A549 (cell line): ENCODE measurements around the gene THEM4. TPM values are rescaled to one million over a fixed set of nuclear protein-coding genes. Genes with fewer than 3 reads are reported as not detected.

ENCODE experiments used
- ATAC-seq, 2 experiments: fragments of 200-7000 bp in 1 of 2; fragments of >200 bp in 1 of 2; cut with Nextera tagmentation in 1 of 2; cut with Tn5 transposase in 1 of 2; 3 replicates each; pipeline versions ENCODE4 v1.8.0 to v1.9.1; 2018 to 2020; ENCODE audit warnings: mild to moderate bottlenecking in 1 of 2, moderate library complexity in 1 of 2
- CTCF ChIA-PET: fragments of 300-600 bp; sonication (Branson Sonifier 250); formaldehyde crosslinking; extraction: SDS; loops from one replicate; lab custom pipeline; 2021; ENCODE audit warnings: antibody characterized with exemption, inconsistent platforms; lab: Yijun Ruan, JAX
- POLR2A ChIA-PET: fragments of 350-600 bp; formaldehyde crosslinking; extraction: SDS; loops from one replicate; lab custom pipeline; 2021; ENCODE audit warnings: antibody characterized with exemption, inconsistent platforms; lab: Yijun Ruan, JAX
- DNase-seq, 2 experiments: peaks; one replicate each; pipeline versions ENCODE4 v3.0.0 to v3.0.0-alpha.2; 2011 to 2016; ENCODE audit warnings: low read depth in 1 of 2, low spot score in 1 of 2
- FAIRE-seq: peaks from 2 replicates; lab custom pipeline; 2011; peaks lifted over from hg19 to GRCh38; lab: Jason Lieb, UNC
- H3K27ac ChIP-seq, 2 experiments: fragments of >200 bp; sonication (Bioruptor Twin); formaldehyde crosslinking; 3 replicates each; pipeline ENCODE4 v1.5.1; 2016 to 2017
- H3K4me1 ChIP-seq: fragments of >200 bp; sonication (Bioruptor Twin); formaldehyde crosslinking; 3 replicates; pipeline ENCODE4 v1.6.1; 2016
- H3K4me2 ChIP-seq: fragments of >200 bp; sonication (Bioruptor Twin); formaldehyde crosslinking; 3 replicates; pipeline ENCODE4 v1.6.1; 2016
- H3K4me3 ChIP-seq: fragments of >200 bp; sonication (Bioruptor Twin); formaldehyde crosslinking; 3 replicates; pipeline ENCODE4 v1.5.1; 2016
- H3K9me3 ChIP-seq: fragments of >200 bp; sonication (Bioruptor Twin); formaldehyde crosslinking; 3 replicates; pipeline ENCODE4 v1.6.1; 2016
- BHLHE40 ChIP-seq: IDR thresholded peaks from 2 replicates; pipeline ENCODE4 v1.6.1; 2012; ENCODE audit warnings: low read depth, low read length, inconsistent platforms
- CEBPB ChIP-seq, 2 experiments: fragments of >200 bp in 1 of 2; sonication (Bioruptor Twin) in 1 of 2; formaldehyde crosslinking in 1 of 2; IDR thresholded peaks; 2 replicates each; pipeline ENCODE4 v1.6.1; 2012 to 2016
- CHD2 ChIP-seq: fragments of 150-350 bp; IDR thresholded peaks from 2 replicates; pipeline ENCODE4 v1.6.1; 2014; ENCODE audit warnings: low read length; ENCODE audit not compliant: partially characterized antibody
- ESRRA ChIP-seq: fragments of 150-350 bp; IDR thresholded peaks from 2 replicates; pipeline ENCODE4 v1.6.1; 2014; ENCODE audit warnings: mild to moderate bottlenecking, low read length, borderline replicate concordance
- FOSL2 ChIP-seq, 2 experiments: fragments of 450-650 bp in 1 of 2; fragments of >200 bp in 1 of 2; sonication (Bioruptor Twin) in 1 of 2; formaldehyde crosslinking; IDR thresholded peaks; 2 replicates each; pipeline versions ENCODE4 v1.5.0 to v1.6.1; 2016 to 2020; ENCODE audit warnings: mild to moderate bottlenecking in 1 of 2, moderate library complexity in 1 of 2
- GATA3 ChIP-seq: IDR thresholded peaks from 2 replicates; pipeline ENCODE4 v1.6.1; 2012; ENCODE audit warnings: borderline replicate concordance
- HOXB5 ChIP-seq: fragments of 250-450 bp; sonication (Bioruptor Pico); IDR thresholded peaks from 2 replicates; pipeline ENCODE4 v1.5.0; 2020; ENCODE audit warnings: mild to moderate bottlenecking, moderate library complexity
- JUN ChIP-seq, 2 experiments: fragments of >200 bp; sonication (Bioruptor Twin); formaldehyde crosslinking; IDR thresholded peaks; 2 replicates in 1 of 2; 3 replicates in 1 of 2; pipeline ENCODE4 v1.6.1; 2016 to 2017
- JUNB ChIP-seq: fragments of >200 bp; sonication (Bioruptor Twin); formaldehyde crosslinking; IDR thresholded peaks from 2 replicates; pipeline ENCODE4 v1.6.1; 2016
- MYC ChIP-seq: IDR thresholded peaks from 2 replicates; pipeline ENCODE4 v1.6.1; 2012; ENCODE audit warnings: mild to moderate bottlenecking, inconsistent platforms, low read length, improper control_type of control experiment, borderline replicate concordance
- POLR2A ChIP-seq: IDR thresholded peaks from 2 replicates; pipeline ENCODE4 v1.6.1; 2012; ENCODE audit warnings: mild to moderate bottlenecking, low read length
- POLR2AphosphoS2 ChIP-seq: conservative IDR thresholded peaks from 2 replicates; pipeline ENCODE4 v1.6.1; 2012; ENCODE audit warnings: low read length, improper control_type of control experiment, inconsistent platforms
- RARB ChIP-seq: fragments of 250-450 bp; sonication (Bioruptor Pico); IDR thresholded peaks from 2 replicates; pipeline ENCODE4 v1.8.0; 2021; ENCODE audit warnings: mild to moderate bottlenecking, moderate library complexity
- RCOR1 ChIP-seq: fragments of 150-350 bp; IDR thresholded peaks from 2 replicates; pipeline ENCODE4 v1.6.1; 2014; ENCODE audit warnings: antibody characterized with exemption, low read length, low read depth
- SREBF2 ChIP-seq: fragments of 450-650 bp; IDR thresholded peaks from 2 replicates; pipeline ENCODE4 v1.6.1; 2014; ENCODE audit warnings: mild to moderate bottlenecking, moderate library complexity
- ZSCAN20 ChIP-seq: fragments of 250-450 bp; sonication (Bioruptor Pico); IDR thresholded peaks from 2 replicates; pipeline ENCODE4 v1.8.0; 2022; ENCODE audit warnings: mild to moderate bottlenecking, moderate library complexity
- WGBS: methylation state at CpG from one replicate; pipeline ENCODE4 v1.1.6; 2017; ENCODE audit errors: missing lambda C conversion rate; 5-methylcytosine and 5-hydroxymethylcytosine counted together
- polyA plus RNA-seq, 4 experiments: library from polyadenylated mRNA; depleted of rRNA in 3 of 4; stranded (reverse); fragments of >200 nt; fragmentation: RNase III in 1 of 4; extraction: RNeasy Plus Mini Kit Qiagen cat#74134 plus additional on column Dnase treatment in 1 of 4; gene quantifications; 2 replicates in 3 of 4; 3 replicates in 1 of 4; pipeline ENCODE4 v1.2.3, GENCODE V29; 2011 to 2017
- TF ChIP-seq, protein P1 (sequence below): fragments of 200-600 bp; sonication (generic); IDR thresholded peaks from 2 replicates; pipeline ENCODE4 v1.6.1; 2016; ENCODE audit warnings: antibody characterized with exemption, mild to moderate bottlenecking, moderate library complexity
- TF ChIP-seq, protein P2 (sequence below): fragments of >200 bp; sonication (Bioruptor Twin); formaldehyde crosslinking; IDR thresholded peaks from 3 replicates; pipeline ENCODE4 v1.5.1; 2016
- TF ChIP-seq, protein P3 (sequence below): fragments of >200 bp; sonication (Bioruptor Twin); formaldehyde crosslinking; IDR thresholded peaks from 2 replicates; pipeline ENCODE4 v1.6.1; 2016

Gene THEM4
- polyA plus RNA-seq, 2 of the 4 experiments (the other 2 are of a cell fraction) = 16.6 to 32.3 TPM

DNA sequence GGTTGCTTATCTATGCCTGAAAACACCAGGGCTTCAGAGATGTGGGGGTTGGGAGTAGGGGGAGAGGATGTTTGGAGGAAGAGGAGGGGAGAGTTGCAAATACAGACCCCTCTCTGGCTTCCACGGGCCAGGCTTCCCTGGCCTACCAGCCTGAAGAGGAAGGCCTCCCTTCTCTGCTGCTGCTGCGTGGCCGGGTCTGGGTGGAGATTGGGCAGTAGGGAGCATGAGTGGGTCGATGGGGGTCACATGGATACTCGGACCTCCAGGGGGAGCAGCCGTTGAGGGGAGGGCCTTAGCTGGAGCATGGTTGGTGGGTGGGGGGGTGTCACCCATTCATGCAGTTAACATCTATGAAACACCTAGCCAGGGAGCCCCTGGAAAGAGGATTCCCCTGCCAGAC, 79.3 kb downstream of the THEM4 start:
- 88% methylated on average over 6 of the region's 6 CpGs for WGBS
- Histone ChIP-seq H3K4me3 (no peak overlapping the region), H3K9me3 (no peaks in the 10 kb centered on the region), H3K27ac (no peak overlapping the region), H3K4me1 (peaks cover 22% of the 10 kb centered on the region), H3K4me2 (no peak overlapping the region)
- DNase-seq (no peak), FAIRE-seq (no peak), ATAC-seq (no peak)
- ChIA-PET POLR2A (no interaction called here), CTCF (interaction anchor here (1.5 to 2.0 kb wide), 2 partner anchors 10 to 13 kb away, joined by 4 to 6 read pairs; no protein-coding TSS in a partner anchor)
- TF ChIP-seq RARB (CRISPR knock-in tag) (no peak), BHLHE40 (no peak), SREBF2 (no peak), POLR2AphosphoS2 (no peak)

DNA sequence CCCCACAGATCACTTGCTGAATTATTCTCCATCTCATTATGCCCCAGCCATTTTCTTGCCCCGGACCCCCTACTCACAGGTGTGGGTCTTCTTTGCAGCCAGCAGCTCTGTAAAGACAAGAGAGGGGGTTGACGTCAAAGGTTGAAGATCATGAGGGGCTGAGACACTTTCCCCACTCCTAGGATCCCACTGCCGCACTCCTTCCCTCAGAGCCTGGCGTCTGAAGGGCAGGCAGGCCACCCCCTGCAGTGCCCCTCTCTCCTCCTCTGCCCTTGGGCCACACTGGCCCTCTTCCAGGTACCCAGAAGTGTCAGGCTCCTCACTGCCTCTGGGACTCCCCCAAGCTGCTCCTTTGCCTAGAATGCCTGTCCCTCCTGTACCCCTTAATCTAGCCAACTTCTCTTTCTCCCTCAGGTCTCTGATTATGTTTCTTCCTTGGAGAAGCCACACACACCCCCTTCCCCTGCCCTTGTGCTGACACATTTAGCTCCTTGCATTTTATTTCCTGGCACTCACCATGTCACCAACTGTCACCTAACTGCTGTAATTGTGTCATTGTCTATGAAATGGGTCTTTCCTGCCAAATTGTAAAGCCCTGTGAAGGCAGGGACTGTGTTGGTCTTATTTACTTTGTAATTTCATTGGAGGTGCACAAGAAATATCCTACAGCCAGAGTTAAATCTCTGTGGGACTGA, 79.8 kb downstream of the THEM4 start:
- no peak overlapping the region for H3K4me2 ChIP-seq
- H3K4me3 ChIP-seq = no peak overlapping the region
- no peak for FAIRE-seq
- WGBS = 67% methylated on average over 4 of the region's 4 CpGs
- ATAC-seq = no peak
- H3K4me1 ChIP-seq = peaks cover 22% of the 10 kb centered on the region
- TF ChIP-seq POLR2A = no peak
- no peak for TF ChIP-seq FOSL2 (IDR thresholded peaks at IDR 0.05)
- no peak for TF ChIP-seq FOSL2 (CRISPR knock-in tag; IDR thresholded peaks at IDR 0.05)
- no peak for TF ChIP-seq GATA3
- TF ChIP-seq, protein P1, sequence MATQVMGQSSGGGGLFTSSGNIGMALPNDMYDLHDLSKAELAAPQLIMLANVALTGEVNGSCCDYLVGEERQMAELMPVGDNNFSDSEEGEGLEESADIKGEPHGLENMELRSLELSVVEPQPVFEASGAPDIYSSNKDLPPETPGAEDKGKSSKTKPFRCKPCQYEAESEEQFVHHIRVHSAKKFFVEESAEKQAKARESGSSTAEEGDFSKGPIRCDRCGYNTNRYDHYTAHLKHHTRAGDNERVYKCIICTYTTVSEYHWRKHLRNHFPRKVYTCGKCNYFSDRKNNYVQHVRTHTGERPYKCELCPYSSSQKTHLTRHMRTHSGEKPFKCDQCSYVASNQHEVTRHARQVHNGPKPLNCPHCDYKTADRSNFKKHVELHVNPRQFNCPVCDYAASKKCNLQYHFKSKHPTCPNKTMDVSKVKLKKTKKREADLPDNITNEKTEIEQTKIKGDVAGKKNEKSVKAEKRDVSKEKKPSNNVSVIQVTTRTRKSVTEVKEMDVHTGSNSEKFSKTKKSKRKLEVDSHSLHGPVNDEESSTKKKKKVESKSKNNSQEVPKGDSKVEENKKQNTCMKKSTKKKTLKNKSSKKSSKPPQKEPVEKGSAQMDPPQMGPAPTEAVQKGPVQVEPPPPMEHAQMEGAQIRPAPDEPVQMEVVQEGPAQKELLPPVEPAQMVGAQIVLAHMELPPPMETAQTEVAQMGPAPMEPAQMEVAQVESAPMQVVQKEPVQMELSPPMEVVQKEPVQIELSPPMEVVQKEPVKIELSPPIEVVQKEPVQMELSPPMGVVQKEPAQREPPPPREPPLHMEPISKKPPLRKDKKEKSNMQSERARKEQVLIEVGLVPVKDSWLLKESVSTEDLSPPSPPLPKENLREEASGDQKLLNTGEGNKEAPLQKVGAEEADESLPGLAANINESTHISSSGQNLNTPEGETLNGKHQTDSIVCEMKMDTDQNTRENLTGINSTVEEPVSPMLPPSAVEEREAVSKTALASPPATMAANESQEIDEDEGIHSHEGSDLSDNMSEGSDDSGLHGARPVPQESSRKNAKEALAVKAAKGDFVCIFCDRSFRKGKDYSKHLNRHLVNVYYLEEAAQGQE = no peak
- no peak for TF ChIP-seq BHLHE40
- TF ChIP-seq, protein P2, sequence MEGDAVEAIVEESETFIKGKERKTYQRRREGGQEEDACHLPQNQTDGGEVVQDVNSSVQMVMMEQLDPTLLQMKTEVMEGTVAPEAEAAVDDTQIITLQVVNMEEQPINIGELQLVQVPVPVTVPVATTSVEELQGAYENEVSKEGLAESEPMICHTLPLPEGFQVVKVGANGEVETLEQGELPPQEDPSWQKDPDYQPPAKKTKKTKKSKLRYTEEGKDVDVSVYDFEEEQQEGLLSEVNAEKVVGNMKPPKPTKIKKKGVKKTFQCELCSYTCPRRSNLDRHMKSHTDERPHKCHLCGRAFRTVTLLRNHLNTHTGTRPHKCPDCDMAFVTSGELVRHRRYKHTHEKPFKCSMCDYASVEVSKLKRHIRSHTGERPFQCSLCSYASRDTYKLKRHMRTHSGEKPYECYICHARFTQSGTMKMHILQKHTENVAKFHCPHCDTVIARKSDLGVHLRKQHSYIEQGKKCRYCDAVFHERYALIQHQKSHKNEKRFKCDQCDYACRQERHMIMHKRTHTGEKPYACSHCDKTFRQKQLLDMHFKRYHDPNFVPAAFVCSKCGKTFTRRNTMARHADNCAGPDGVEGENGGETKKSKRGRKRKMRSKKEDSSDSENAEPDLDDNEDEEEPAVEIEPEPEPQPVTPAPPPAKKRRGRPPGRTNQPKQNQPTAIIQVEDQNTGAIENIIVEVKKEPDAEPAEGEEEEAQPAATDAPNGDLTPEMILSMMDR = no peak
- no peak for TF ChIP-seq ESRRA
- ChIA-PET CTCF (interaction anchor here (2.0 kb wide), 1 partner anchor 14 kb away, joined by 4 read pairs; no protein-coding TSS in a partner anchor), POLR2A (no interaction called here)
- no peak for DNase-seq
- no peak overlapping the region for H3K27ac ChIP-seq
- no peaks in the 10 kb centered on the region for H3K9me3 ChIP-seq

DNA sequence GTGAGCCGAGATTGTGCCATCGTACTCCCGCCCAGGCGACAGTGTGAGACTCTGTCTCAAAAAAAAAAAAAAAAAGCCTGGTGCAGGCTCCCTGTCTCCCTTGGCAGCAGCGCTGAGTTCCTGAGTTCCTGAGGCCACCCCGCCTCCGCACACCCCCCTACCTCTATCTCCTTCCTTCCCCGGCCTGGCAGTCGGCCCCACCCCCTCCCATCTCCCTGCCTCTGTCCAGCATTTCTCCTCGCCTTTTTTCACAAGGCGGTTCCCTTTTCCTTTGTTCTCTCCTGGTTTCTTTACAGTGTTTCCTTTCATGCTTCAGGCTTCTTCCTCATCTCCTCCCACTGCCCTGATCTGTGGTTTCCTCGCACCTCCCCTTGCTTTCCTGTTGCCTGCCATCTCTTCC, 80.4 kb downstream of the THEM4 start:
- Histone ChIP-seq H3K4me3 (no peak overlapping the region), H3K4me2 (no peak overlapping the region), H3K27ac (no peak overlapping the region), H3K9me3 (no peaks in the 10 kb centered on the region), H3K4me1 (peaks cover 22% of the 10 kb centered on the region)
- ChIA-PET CTCF (interaction anchor here (0.6 to 2.0 kb wide), 3 partner anchors 7 to 281 kb away, joined by 3 to 6 read pairs (median 4); no protein-coding TSS in a partner anchor), POLR2A (no interaction called here)
- DNase-seq (no peak), FAIRE-seq (no peak), ATAC-seq (no peak)
- TF ChIP-seq JUN (IDR thresholded peaks at IDR 0.05) (no peak), CEBPB (IDR thresholded peaks at IDR 0.05) (no peak), HOXB5 (CRISPR knock-in tag) (no peak), RCOR1 (no peak), JUNB (no peak), POLR2AphosphoS2 (no peak), ZSCAN20 (CRISPR knock-in tag) (no peak), MYC (no peak), CHD2 (no peak)
- TF ChIP-seq, protein P3, sequence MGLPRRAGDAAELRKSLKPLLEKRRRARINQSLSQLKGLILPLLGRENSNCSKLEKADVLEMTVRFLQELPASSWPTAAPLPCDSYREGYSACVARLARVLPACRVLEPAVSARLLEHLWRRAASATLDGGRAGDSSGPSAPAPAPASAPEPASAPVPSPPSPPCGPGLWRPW = no peak
- TF ChIP-seq, protein P1 = no peak
- WGBS = 63% methylated on average over 11 of the region's 12 CpGs
